HEK293 (cell line): ENCODE results near the gene HP1BP3.

Experiments used
- CTCF ChIA-PET: fragments of 350-600 bp; formaldehyde crosslinking; extraction: SDS; loops from one replicate; lab custom pipeline; 2021; ENCODE audit warnings: antibody characterized with exemption; lab: Yijun Ruan, JAX
- POLR2A ChIA-PET: fragments of 300-600 bp; formaldehyde crosslinking; extraction: SDS; loops from one replicate; lab custom pipeline; 2020; ENCODE audit warnings: antibody characterized with exemption, inconsistent platforms; lab: Yijun Ruan, JAX
- H3K27ac ChIP-seq: fragments of 200-500 bp; sonication (Bioruptor generic); 2 replicates; pipeline ENCODE4 v1.5.1; 2014; ENCODE audit warnings: low read depth, low read length, control low read depth, inconsistent platforms; ENCODE audit errors: extremely low read depth
- H3K36me3 ChIP-seq, 2 experiments: fragments of 200-500 bp in 1 of 2; sonication (Bioruptor generic) in 1 of 2; 1 replicate in 1 of 2; 2 replicates in 1 of 2; pipeline ENCODE4 v1.5.1; 2014 to 2017; ENCODE audit warnings: inconsistent platforms in 2 of 2, low read length in 2 of 2; ENCODE audit not compliant: control insufficient read depth in 2 of 2, insufficient read depth in 1 of 2
- H3K4me1 ChIP-seq: fragments of 200-500 bp; sonication (Bioruptor generic); 2 replicates; pipeline ENCODE4 v1.5.1; 2014; ENCODE audit warnings: mild to moderate bottlenecking, low read length, inconsistent platforms; ENCODE audit not compliant: control insufficient read depth, insufficient read depth
- H3K4me3 ChIP-seq: 2 replicates; pipeline ENCODE4 v1.5.1; 2011; ENCODE audit warnings: low read depth, mild to moderate bottlenecking, control low read depth, low read length, moderate library complexity
- H3K9me3 ChIP-seq: fragments of 200-500 bp; sonication (Bioruptor generic); 2 replicates; pipeline ENCODE4 v1.5.1; 2014; ENCODE audit warnings: low read depth, low read length, inconsistent platforms; ENCODE audit not compliant: control insufficient read depth, insufficient read depth
- BCL11B ChIP-seq: fragments of 450-650 bp; formaldehyde crosslinking; IDR thresholded peaks from 2 replicates; pipeline ENCODE4 v1.5.1; 2016; ENCODE audit warnings: low read depth, missing biosample characterization, missing genetic modification characterization
- GLI2 ChIP-seq: fragments of 450-650 bp; formaldehyde crosslinking; IDR thresholded peaks from 2 replicates; pipeline ENCODE4; 2017; ENCODE audit warnings: missing biosample characterization, missing genetic modification characterization, low read depth, borderline replicate concordance
- KLF9 ChIP-seq: fragments of 450-650 bp; formaldehyde crosslinking; IDR thresholded peaks from 2 replicates; pipeline ENCODE4 v1.5.1; 2016; ENCODE audit warnings: missing biosample characterization, missing genetic modification characterization, low read depth
- MEIS1 ChIP-seq: sonication (generic); formaldehyde crosslinking; IDR thresholded peaks from 2 replicates; pipeline ENCODE4 v1.8.1; 2022; ENCODE audit warnings: missing genetic modification reagents, mild to moderate bottlenecking, borderline replicate concordance
- OSR2 ChIP-seq: fragments of 450-650 bp; formaldehyde crosslinking; IDR thresholded peaks from 2 replicates; pipeline ENCODE4 v1.5.1; 2016; ENCODE audit warnings: missing biosample characterization, missing genetic modification characterization
- SP2 ChIP-seq: fragments of 450-650 bp; formaldehyde crosslinking; IDR thresholded peaks from 2 replicates; pipeline ENCODE4 v1.5.1; 2016; ENCODE audit warnings: missing biosample characterization, missing genetic modification characterization
- ZFP41 ChIP-seq: fragments of 450-650 bp; formaldehyde crosslinking; IDR thresholded peaks from 2 replicates; pipeline ENCODE4 v1.5.1; 2016; ENCODE audit warnings: missing biosample characterization, missing genetic modification characterization, borderline replicate concordance
- ZNF138 ChIP-seq: fragments of 450-650 bp; formaldehyde crosslinking; IDR thresholded peaks from 2 replicates; pipeline ENCODE4 v1.5.1; 2016; ENCODE audit warnings: missing biosample characterization, missing genetic modification characterization, borderline replicate concordance
- ZNF174 ChIP-seq: fragments of 450-650 bp; formaldehyde crosslinking; IDR thresholded peaks from 2 replicates; pipeline ENCODE4 v1.5.0; 2017; ENCODE audit warnings: missing biosample characterization, mild to moderate bottlenecking, missing genetic modification characterization
- ZNF184 ChIP-seq: fragments of 450-650 bp; IDR thresholded peaks from 2 replicates; pipeline ENCODE4 v1.5.1; 2018; ENCODE audit warnings: missing biosample characterization, mild to moderate bottlenecking, missing genetic modification characterization
- ZNF19 ChIP-seq: fragments of 450-650 bp; formaldehyde crosslinking; IDR thresholded peaks from 2 replicates; pipeline ENCODE4; 2016; ENCODE audit warnings: missing biosample characterization, missing genetic modification characterization, low read depth
- ZNF223 ChIP-seq: fragments of 450-650 bp; formaldehyde crosslinking; IDR thresholded peaks from 2 replicates; pipeline ENCODE4 v1.5.1; 2016; ENCODE audit warnings: missing biosample characterization, missing genetic modification characterization
- ZNF274 ChIP-seq, 2 experiments: fragments of 200-500 bp in 1 of 2; fragments of 450-650 bp in 1 of 2; sonication (Bioruptor generic) in 1 of 2; formaldehyde crosslinking in 1 of 2; IDR thresholded peaks; 2 replicates each; pipeline versions ENCODE4 v1.5.1 to v1.6.1; 2014 to 2016; ENCODE audit warnings: borderline replicate concordance in 1 of 2, inconsistent platforms in 1 of 2, low read length in 1 of 2, missing biosample characterization in 1 of 2, missing genetic modification characterization in 1 of 2
- ZNF280C ChIP-seq: fragments of 450-650 bp; formaldehyde crosslinking; IDR thresholded peaks from 2 replicates; pipeline ENCODE4 v1.5.1; 2016; ENCODE audit warnings: missing biosample characterization, missing genetic modification characterization
- ZNF280D ChIP-seq: fragments of 450-650 bp; formaldehyde crosslinking; IDR thresholded peaks from 2 replicates; pipeline ENCODE4 v1.5.1; 2016; ENCODE audit warnings: missing biosample characterization, missing genetic modification characterization
- ZNF362 ChIP-seq: fragments of 450-650 bp; formaldehyde crosslinking; IDR thresholded peaks from 2 replicates; pipeline ENCODE4 v1.5.1; 2016; ENCODE audit warnings: missing biosample characterization, missing genetic modification characterization
- ZNF37A ChIP-seq: fragments of 450-650 bp; IDR thresholded peaks from 2 replicates; pipeline ENCODE4 v1.5.1; 2018; ENCODE audit warnings: missing biosample characterization, missing genetic modification characterization
- ZNF426 ChIP-seq: fragments of 450-650 bp; formaldehyde crosslinking; IDR thresholded peaks from 2 replicates; pipeline ENCODE4 v1.5.1; 2017; ENCODE audit warnings: missing biosample characterization, missing genetic modification characterization, mild to moderate bottlenecking, inconsistent platforms, moderate library complexity
- ZNF560 ChIP-seq: fragments of 450-650 bp; formaldehyde crosslinking; IDR thresholded peaks from 2 replicates; pipeline ENCODE4 v1.5.1; 2017; ENCODE audit warnings: missing biosample characterization, missing genetic modification characterization, borderline replicate concordance
- ZNF596 ChIP-seq: fragments of 450-650 bp; IDR thresholded peaks from 2 replicates; pipeline ENCODE4 v1.5.0; 2018; ENCODE audit warnings: missing biosample characterization, mild to moderate bottlenecking, missing genetic modification characterization, moderate library complexity
- ZNF610 ChIP-seq: fragments of 450-650 bp; formaldehyde crosslinking; IDR thresholded peaks from 2 replicates; pipeline ENCODE4 v1.5.1; 2016; ENCODE audit warnings: missing biosample characterization, missing genetic modification characterization, borderline replicate concordance
- ZNF747 ChIP-seq: fragments of 450-650 bp; formaldehyde crosslinking; IDR thresholded peaks from 2 replicates; pipeline ENCODE4 v1.5.1; 2016; ENCODE audit warnings: missing biosample characterization, missing genetic modification characterization
- ZNF76 ChIP-seq: fragments of 450-650 bp; formaldehyde crosslinking; IDR thresholded peaks from 2 replicates; pipeline ENCODE4; 2016; ENCODE audit warnings: low read depth, missing biosample characterization, missing genetic modification characterization, borderline replicate concordance
- ZNF791 ChIP-seq: fragments of 450-650 bp; formaldehyde crosslinking; IDR thresholded peaks from 2 replicates; pipeline ENCODE4 v1.5.1; 2016; ENCODE audit warnings: missing biosample characterization, missing genetic modification characterization
- ZSCAN5A ChIP-seq: fragments of 450-650 bp; formaldehyde crosslinking; IDR thresholded peaks from 2 replicates; pipeline ENCODE4 v1.5.1; 2016; ENCODE audit warnings: missing biosample characterization, missing genetic modification characterization

HP1BP3 gene

DNA sequence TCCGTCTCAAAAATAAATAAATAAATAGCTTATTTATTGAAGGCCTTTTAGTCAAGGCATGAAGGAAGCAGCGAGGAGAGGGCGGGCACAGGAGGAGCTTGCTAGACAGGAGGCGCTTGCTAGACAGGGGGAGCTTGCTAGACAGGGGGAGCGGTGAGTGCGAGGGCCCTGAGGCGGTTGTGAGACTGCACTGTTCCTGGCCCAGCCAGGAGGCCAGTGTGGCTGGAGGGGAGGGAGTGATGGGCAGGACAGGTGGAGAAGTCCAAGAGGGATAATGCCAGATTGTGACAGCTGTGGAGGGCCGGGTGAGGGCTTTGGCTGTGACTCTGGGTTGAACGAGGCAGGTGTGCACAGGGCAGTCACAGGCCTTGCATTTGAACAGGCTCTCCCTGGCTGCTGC, 87.5 kb downstream of the HP1BP3 start:
- no peaks in the 10 kb centered on the region for H3K4me1 ChIP-seq
- CTCF ChIA-PET = interaction anchor here (4.9 kb wide), 1 partner anchor 496 kb away, joined by 63 read pairs; no protein-coding TSS in a partner anchor
- no peak overlapping the region for H3K4me3 ChIP-seq
- POLR2A ChIA-PET = interaction anchor here (0.5 to 1.8 kb wide), 2 partner anchors 35 to 87 kb away, joined by 4 to 7 read pairs; no protein-coding TSS in a partner anchor
- TF ChIP-seq ZNF76 (no peak), SP2 (tag by site-specific recombination) (no peak), ZNF184 (tag by site-specific recombination) (no peak), ZNF426 (no peak), BCL11B (tag by site-specific recombination) (no peak), MEIS1 (CRISPR knock-in tag) (no peak), ZNF280C (tag by site-specific recombination) (no peak), GLI2 (tag by site-specific recombination) (no peak), ZSCAN5A (tag by site-specific recombination) (no peak), ZFP41 (no peak), ZNF362 (tag by site-specific recombination) (no peak), ZNF747 (tag by site-specific recombination) (no peak), ZNF138 (tag by site-specific recombination) (no peak)
- no peak overlapping the region for H3K27ac ChIP-seq
- no peaks in the 10 kb centered on the region for H3K9me3 ChIP-seq
- peaks cover 0 to 4% of the 10 kb centered on the region in 2 experiments; a peak in 2 of 3 replicates for H3K36me3 ChIP-seq

- Histone ChIP-seq H3K4me1 (no peaks in the 10 kb centered on the region), H3K27ac (no peak overlapping the region)
- no peak for TF ChIP-seq ZNF37A (tag by site-specific recombination)
- TF ChIP-seq ZNF280D (tag by site-specific recombination) = no peak
- TF ChIP-seq ZNF791 (tag by site-specific recombination) = no peak
- no peak for TF ChIP-seq OSR2
- TF ChIP-seq KLF9 = no peak
- TF ChIP-seq ZNF596 (tag by site-specific recombination) = no peak
- TF ChIP-seq ZNF19 (tag by site-specific recombination) = no peak
- no peak for TF ChIP-seq ZNF560 (tag by site-specific recombination)
- no peak for TF ChIP-seq ZNF174 (tag by site-specific recombination)
- TF ChIP-seq ZNF610 (tag by site-specific recombination) = no peak
- no peak for TF ChIP-seq ZNF223 (tag by site-specific recombination)
- TF ChIP-seq ZNF274 (IDR thresholded peaks at IDR 0.05; ENCODE audit: low read length) = no peak
- TF ChIP-seq ZNF274 (tag by site-specific recombination; IDR thresholded peaks at IDR 0.05; ENCODE audit: borderline replicate concordance) = no peak
- TF ChIP-seq, all 188 proteins: peak for 0
- Histone ChIP-seq H3K4me3 (no peak overlapping the region), H3K9me3 (no peaks in the 10 kb centered on the region), H3K36me3 (no peaks in the 10 kb centered on the region; a peak in 1 of 3 replicates)
- POLR2A ChIA-PET = interaction anchor here (1.8 kb wide), 2 partner anchors 19 to 88 kb away, joined by 5 to 7 read pairs; partner anchors contain the start of gene KIF17
- CTCF ChIA-PET = interaction anchor here (0.5 to 4.9 kb wide), 8 partner anchors 15 to 1331 kb away, joined by 3 to 63 read pairs (median 3); no protein-coding TSS in a partner anchor
These were observed 88.8 kb downstream of the HP1BP3 start for GRCh38 chr1:20698195-20698910.
